ENCODE results near the gene RARA.

- no peak for TF ChIP-seq CTCF (conservative IDR thresholded peaks at IDR 0.05)
- no peak for TF ChIP-seq EZH2 (IDR thresholded peaks at IDR 0.05; ENCODE audit: low read depth)
Measured at GRCh38 chr17:40320756-40321523, 12.0 kb downstream of the RARA start.

Measured in PC-9 (cell line).